Neutrophil (primary cell): ENCODE results near the gene SEMA3A.

Experiments used
- H3K27ac ChIP-seq: fragments of 200-600 bp; sonication (generic); 2 replicates; pipeline ENCODE4 v1.5.1; 2016; ENCODE audit warnings: mild to moderate bottlenecking, moderate library complexity
- H3K27me3 ChIP-seq: fragments of 200-600 bp; sonication (generic); 2 replicates; pipeline ENCODE4 v1.6.0; 2016; ENCODE audit warnings: mild to moderate bottlenecking
- H3K36me3 ChIP-seq: fragments of 200-600 bp; sonication (generic); 2 replicates; pipeline ENCODE4 v1.5.1; 2017
- H3K4me1 ChIP-seq, 2 experiments: fragments of 200-600 bp in 1 of 2; sonication (generic) in 1 of 2; 1 replicate in 1 of 2; 2 replicates in 1 of 2; pipeline versions ENCODE4 v1.5.1 to v1.6.1; 2013 to 2016; ENCODE audit warnings: low read depth in 1 of 2, low read length in 1 of 2, mild to moderate bottlenecking in 1 of 2, moderate library complexity in 1 of 2; ENCODE audit not compliant: control insufficient read depth in 1 of 2, insufficient read depth in 1 of 2
- H3K4me3 ChIP-seq, 2 experiments: fragments of 200-600 bp in 1 of 2; sonication (generic) in 1 of 2; 1 replicate in 1 of 2; 2 replicates in 1 of 2; pipeline ENCODE4 v1.5.1; 2013 to 2016; ENCODE audit warnings: low read depth in 1 of 2, low read length in 1 of 2, mild to moderate bottlenecking in 1 of 2, moderate library complexity in 1 of 2
- H3K9me3 ChIP-seq: fragments of 200-600 bp; sonication (generic); 2 replicates; pipeline ENCODE4 v1.5.1; 2016
- CTCF ChIP-seq: fragments of 200-600 bp; sonication (generic); IDR thresholded peaks from 2 replicates; pipeline ENCODE4 v1.5.1; 2016; ENCODE audit warnings: antibody characterized with exemption

The SEMA3A gene

GRCh38 chr7:84207025-84207424 lies 12.4 kb upstream of the SEMA3A start:
- Histone ChIP-seq H3K4me1 (no peaks in the 10 kb centered on the region), H3K36me3 (no peaks in the 10 kb centered on the region), H3K4me3 (no peak overlapping the region), H3K27ac (no peak overlapping the region), H3K9me3 (no peaks in the 10 kb centered on the region), H3K27me3 (no peaks in the 10 kb centered on the region)
- TF ChIP-seq CTCF, result no peak

DNA sequence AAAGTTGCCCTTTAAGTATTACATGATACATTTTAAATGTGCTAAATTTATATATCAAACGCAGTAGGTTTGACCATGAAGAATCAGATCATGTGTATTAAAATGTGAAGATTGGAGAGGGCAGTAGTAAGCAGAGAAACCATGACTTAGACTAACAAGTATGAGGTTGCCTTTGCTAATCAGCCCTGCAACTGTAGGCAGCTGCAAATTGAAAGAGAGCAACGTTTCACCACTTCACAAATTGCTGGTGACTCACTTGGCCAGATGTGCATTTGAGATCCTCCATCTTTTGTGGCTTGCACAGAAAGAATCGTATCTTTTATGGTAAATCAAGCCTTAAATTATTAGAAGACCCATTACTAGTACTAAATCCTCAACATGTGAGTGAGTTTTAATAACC lies 10.1 kb upstream of the SEMA3A start:
- no peaks in the 10 kb centered on the region for H3K36me3 ChIP-seq
- H3K27ac ChIP-seq, result no peak overlapping the region
- no peaks in the 10 kb centered on the region for H3K27me3 ChIP-seq
- TF ChIP-seq CTCF, result no peak
- H3K4me1 ChIP-seq, result no peaks in the 10 kb centered on the region
- no peaks in the 10 kb centered on the region for H3K9me3 ChIP-seq
- H3K4me3 ChIP-seq, result no peak overlapping the region

- H3K27ac ChIP-seq, result no peak overlapping the region
- no peaks in the 10 kb centered on the region for H3K36me3 ChIP-seq
- H3K9me3 ChIP-seq, result no peaks in the 10 kb centered on the region
- no peak overlapping the region for H3K4me3 ChIP-seq
- no peak for TF ChIP-seq CTCF
- no peaks in the 10 kb centered on the region for H3K4me1 ChIP-seq
- no peaks in the 10 kb centered on the region for H3K27me3 ChIP-seq
Observed at GRCh38 chr7:84202855-84203254, 8.3 kb upstream of the SEMA3A start.

DNA sequence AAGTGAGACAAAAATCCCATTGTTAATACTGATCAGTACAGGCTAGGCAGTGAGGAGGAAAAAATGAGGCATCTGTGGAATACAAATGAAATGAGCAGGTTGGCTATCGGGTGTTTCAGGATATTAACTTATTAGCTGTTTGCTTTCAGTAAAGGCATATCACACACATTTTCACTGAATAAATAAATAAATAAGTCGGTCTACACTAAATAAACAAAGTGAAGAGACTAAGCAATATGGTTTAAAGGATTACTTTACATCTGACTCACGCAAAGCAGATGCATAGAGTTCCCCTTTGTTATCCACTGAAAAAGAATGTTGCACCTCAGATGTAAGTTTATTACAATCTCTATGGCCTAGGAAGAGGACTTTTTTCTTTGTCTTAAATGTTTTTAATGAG lies 6.3 kb upstream of the SEMA3A start:
- Histone ChIP-seq H3K9me3 (no peaks in the 10 kb centered on the region), H3K36me3 (no peaks in the 10 kb centered on the region), H3K4me1 (no peaks in the 10 kb centered on the region), H3K4me3 (no peak overlapping the region), H3K27ac (no peak overlapping the region), H3K27me3 (peaks cover 3% of the 10 kb centered on the region)
- TF ChIP-seq CTCF, result no peak

DNA sequence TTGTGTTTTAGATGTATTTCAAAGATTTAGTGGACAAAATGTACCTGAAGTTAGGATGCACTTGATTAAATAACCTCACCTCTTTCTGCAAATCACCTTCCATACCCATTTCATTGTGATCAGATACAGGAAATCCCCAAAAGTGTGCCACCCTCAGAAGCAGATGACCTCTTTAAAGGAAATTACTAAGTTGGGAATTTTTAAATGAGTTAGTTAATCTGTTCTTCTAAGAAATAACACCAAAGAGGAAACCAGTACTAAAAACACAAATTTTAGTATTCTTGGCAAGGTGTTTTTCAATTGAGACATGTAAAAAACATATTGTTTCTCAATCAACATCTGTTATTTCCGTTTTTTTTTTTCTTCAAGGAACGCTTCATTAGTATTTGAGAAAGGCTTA lies 4.6 kb upstream of the SEMA3A start:
- H3K4me1 ChIP-seq, result peaks cover 0 to 3% of the 10 kb centered on the region in 2 experiments
- TF ChIP-seq CTCF, result no peak
- H3K9me3 ChIP-seq, result no peaks in the 10 kb centered on the region
- H3K27ac ChIP-seq, result no peak overlapping the region
- no peak overlapping the region for H3K4me3 ChIP-seq
- H3K36me3 ChIP-seq, result no peaks in the 10 kb centered on the region
- H3K27me3 ChIP-seq, result peaks cover 18% of the 10 kb centered on the region

GRCh38 chr7:84196084-84196503 lies 1.5 kb upstream of the SEMA3A start:
- no peaks in the 10 kb centered on the region for H3K9me3 ChIP-seq
- no peak overlapping the region for H3K27ac ChIP-seq
- H3K36me3 ChIP-seq, result no peaks in the 10 kb centered on the region
- peaks cover 29% of the 10 kb centered on the region for H3K27me3 ChIP-seq
- peaks cover 0 to 3% of the 10 kb centered on the region in 2 experiments for H3K4me1 ChIP-seq
- no peak for TF ChIP-seq CTCF
- no peak overlapping the region for H3K4me3 ChIP-seq
